SK-N-MC (cell line): ENCODE results near the gene HS6ST1.

ENCODE experiments used
- DNase-seq: peaks from one replicate; pipeline ENCODE4 v3.0.0-alpha.2; 2011; ENCODE audit warnings: low read depth, low spot score
- H3K27ac ChIP-seq: fragments of 200-600 bp; sonication (generic); 2 replicates; pipeline ENCODE4 v1.5.1; 2016; ENCODE audit warnings: mixed run types
- H3K36me3 ChIP-seq: fragments of 200-600 bp; sonication (generic); 2 replicates; pipeline ENCODE4 v1.6.1; 2017; ENCODE audit warnings: antibody characterized with exemption, low read length, mixed read lengths; ENCODE audit not compliant: insufficient read depth
- H3K4me3 ChIP-seq: fragments of 200-600 bp; sonication (generic); 2 replicates; pipeline ENCODE4 v1.5.1; 2016
- H3K9ac ChIP-seq: fragments of 200-600 bp; sonication (generic); 2 replicates; pipeline ENCODE4 v1.8.0; 2017; ENCODE audit warnings: mixed run types, mixed read lengths; ENCODE audit not compliant: insufficient read length
- H3K9me3 ChIP-seq: fragments of 200-600 bp; sonication (generic); 2 replicates; pipeline ENCODE4 v1.6.1; 2017; ENCODE audit warnings: low read depth, mild to moderate bottlenecking, antibody characterized with exemption, low read length, moderate library complexity, mixed read lengths
- EZH2 ChIP-seq: fragments of 200-600 bp; sonication (generic); IDR thresholded peaks from one replicate; pipeline ENCODE4 v1.6.1; 2017; ENCODE audit warnings: antibody characterized with exemption
- FOXP2 ChIP-seq: optimal IDR thresholded peaks from 2 replicates; pipeline ENCODE3; 2011; ENCODE audit warnings: mild to moderate bottlenecking, moderate library complexity; ENCODE audit not compliant: insufficient read depth; ENCODE audit errors: extremely low read length, control extremely low read depth
- POLR2AphosphoS5 ChIP-seq: IDR thresholded peaks from 2 replicates; pipeline ENCODE4 v1.6.1; 2012; ENCODE audit warnings: mild to moderate bottlenecking, low read depth, low read length, borderline replicate concordance

Gene HS6ST1

DNA sequence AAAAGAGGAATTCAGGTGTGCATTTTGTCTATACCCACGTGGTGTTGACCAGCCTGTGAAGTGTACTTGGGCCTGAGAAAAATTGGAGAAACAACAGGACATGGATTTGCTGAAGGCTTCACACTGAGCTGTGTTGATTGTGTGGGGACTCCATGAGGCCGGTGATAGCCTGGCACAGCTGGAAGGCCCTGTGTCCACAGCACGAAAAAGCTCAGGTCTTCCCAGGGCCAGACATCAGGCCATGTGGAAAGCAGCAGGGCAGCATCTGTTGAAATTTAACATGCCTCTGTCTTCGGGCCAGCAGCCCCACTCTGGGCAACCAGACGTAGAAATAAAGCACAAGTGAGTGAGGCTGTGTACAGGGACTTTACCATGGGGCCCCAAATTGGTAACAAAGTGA is 84.1 kb downstream of the HS6ST1 start:
- Histone ChIP-seq H3K36me3 (no peaks in the 10 kb centered on the region), H3K4me3 (no peak overlapping the region), H3K9ac (no peak overlapping the region), H3K27ac (no peak overlapping the region), H3K9me3 (no peaks in the 10 kb centered on the region)
- DNase-seq = no peak
- no peak for TF ChIP-seq EZH2
- no peak for TF ChIP-seq POLR2AphosphoS5
- TF ChIP-seq FOXP2 = no peak

GRCh38 chr2:128233790-128234395 is 84.8 kb downstream of the HS6ST1 start:
- H3K36me3 ChIP-seq = no peaks in the 10 kb centered on the region
- no peaks in the 10 kb centered on the region for H3K9me3 ChIP-seq
- H3K27ac ChIP-seq = no peak overlapping the region
- no peak for TF ChIP-seq EZH2
- TF ChIP-seq POLR2AphosphoS5 = no peak
- no peak for TF ChIP-seq FOXP2
- no peak overlapping the region for H3K9ac ChIP-seq
- DNase-seq = no peak
- peak overlapping the region; percentile 92 for H3K4me3 ChIP-seq

- H3K9ac ChIP-seq = peak overlapping the region; percentile 80
These were observed 85.5 kb downstream of the HS6ST1 start for GRCh38 chr2:128232965-128233789.

DNA sequence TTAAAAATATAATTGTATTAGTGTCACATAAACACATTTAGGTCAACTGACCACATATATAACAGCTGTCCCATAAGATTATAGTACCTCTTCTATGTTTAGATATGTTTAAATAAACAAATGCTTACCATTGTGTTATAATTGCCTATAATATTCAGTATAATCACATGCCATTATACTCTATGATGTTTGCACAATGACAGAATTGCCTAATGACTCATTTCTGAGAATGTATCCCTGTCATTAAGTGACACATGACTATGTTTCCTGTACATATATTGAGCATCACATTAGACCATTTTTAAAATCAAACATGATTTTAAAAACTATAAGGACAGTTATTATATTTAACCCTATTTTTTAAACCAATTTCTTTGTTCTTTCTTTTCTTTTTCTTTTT is 89.8 kb downstream of the HS6ST1 start:
- TF ChIP-seq EZH2 (no peak), FOXP2 (no peak), POLR2AphosphoS5 (no peak)
- no peak for DNase-seq
- H3K27ac ChIP-seq = no peak overlapping the region
- no peaks in the 10 kb centered on the region for H3K36me3 ChIP-seq
- H3K4me3 ChIP-seq = no peak overlapping the region
- no peak overlapping the region for H3K9ac ChIP-seq
- no peaks in the 10 kb centered on the region for H3K9me3 ChIP-seq

More at GRCh38 chr2:128232965-128233789, 85.5 kb downstream of the HS6ST1 start:
- Histone ChIP-seq H3K36me3 (no peaks in the 10 kb centered on the region), H3K4me3 (peak overlapping the region; percentile 92), H3K9me3 (no peaks in the 10 kb centered on the region), H3K27ac (no peak overlapping the region)
- DNase-seq = no peak
- no peak for TF ChIP-seq FOXP2
- peak; percentile 33; the same call in 1 of the 2 replicates for TF ChIP-seq POLR2AphosphoS5

DNA sequence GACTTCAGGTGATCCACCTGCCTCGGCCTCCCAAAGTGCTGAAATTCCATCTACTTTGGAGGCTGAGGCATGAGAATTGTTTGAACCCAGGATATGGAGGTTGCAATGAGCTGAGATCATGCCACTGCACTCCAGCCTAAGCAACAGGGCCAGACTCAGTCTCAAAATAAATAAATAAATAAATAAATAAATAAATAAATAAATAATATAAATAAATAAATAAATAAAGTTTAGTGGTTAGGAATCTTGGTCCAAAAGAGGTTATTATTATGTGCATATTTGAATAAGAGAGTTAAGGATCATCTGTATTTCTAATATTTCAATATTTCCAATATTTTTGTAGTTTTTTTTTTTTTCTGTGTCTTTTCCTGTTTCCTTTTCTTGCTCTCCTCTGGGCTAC is 90.8 kb downstream of the HS6ST1 start:
- Histone ChIP-seq H3K36me3 (no peaks in the 10 kb centered on the region), H3K9ac (no peak overlapping the region), H3K9me3 (no peaks in the 10 kb centered on the region), H3K27ac (no peak overlapping the region), H3K4me3 (no peak overlapping the region)
- TF ChIP-seq FOXP2 = no peak
- TF ChIP-seq POLR2AphosphoS5 = no peak
- no peak for TF ChIP-seq EZH2
- DNase-seq = no peak

DNA sequence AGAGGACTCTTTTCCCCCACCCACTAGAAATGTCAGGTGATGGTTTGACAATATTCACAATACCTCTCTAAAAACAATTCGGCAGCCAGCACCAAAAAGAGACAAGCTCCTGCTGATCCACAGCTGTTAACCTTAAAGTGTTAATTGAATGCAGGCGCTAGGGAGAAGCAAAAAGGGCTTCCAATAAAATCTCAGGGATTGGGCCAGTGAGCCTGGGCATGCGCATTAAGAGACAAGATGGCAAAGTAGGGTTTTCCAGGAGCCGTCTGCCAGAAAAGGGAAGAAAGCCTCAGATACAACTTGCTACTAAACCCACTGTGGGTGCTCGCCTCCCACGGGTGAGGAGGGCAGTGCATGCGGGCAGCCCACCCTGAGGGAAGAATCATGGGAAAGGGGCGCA is 98.8 kb downstream of the HS6ST1 start:
- no peak for DNase-seq
- Histone ChIP-seq H3K9ac (no peak overlapping the region), H3K4me3 (no peak overlapping the region), H3K27ac (no peak overlapping the region), H3K36me3 (no peaks in the 10 kb centered on the region), H3K9me3 (no peaks in the 10 kb centered on the region)
- TF ChIP-seq POLR2AphosphoS5 (no peak), EZH2 (no peak), FOXP2 (no peak)

DNA sequence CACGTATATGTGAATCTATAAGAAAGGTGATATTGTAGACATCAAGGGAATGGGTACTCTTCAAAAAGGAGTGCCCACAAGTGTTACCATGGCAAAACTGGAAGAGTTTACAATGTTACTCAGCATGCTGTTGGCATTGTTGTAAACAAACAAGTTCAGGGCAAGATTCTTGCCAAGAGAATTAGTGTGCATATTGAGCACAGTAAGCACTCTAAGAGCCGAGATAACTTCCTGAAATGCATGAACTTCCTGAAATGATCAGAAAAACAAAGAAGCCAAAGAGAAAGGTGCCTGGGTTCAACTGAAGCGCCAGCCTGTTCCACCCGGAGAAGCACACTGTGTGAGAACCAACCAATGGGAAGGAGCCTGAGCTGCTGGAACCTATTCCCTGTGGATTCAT is 101.0 kb downstream of the HS6ST1 start:
- no peak overlapping the region for H3K4me3 ChIP-seq
- no peak overlapping the region for H3K9ac ChIP-seq
- H3K27ac ChIP-seq = no peak overlapping the region
- TF ChIP-seq POLR2AphosphoS5 (no peak), FOXP2 (no peak), EZH2 (no peak)
- no peaks in the 10 kb centered on the region for H3K36me3 ChIP-seq
- H3K9me3 ChIP-seq = no peaks in the 10 kb centered on the region
- no peak for DNase-seq

DNA sequence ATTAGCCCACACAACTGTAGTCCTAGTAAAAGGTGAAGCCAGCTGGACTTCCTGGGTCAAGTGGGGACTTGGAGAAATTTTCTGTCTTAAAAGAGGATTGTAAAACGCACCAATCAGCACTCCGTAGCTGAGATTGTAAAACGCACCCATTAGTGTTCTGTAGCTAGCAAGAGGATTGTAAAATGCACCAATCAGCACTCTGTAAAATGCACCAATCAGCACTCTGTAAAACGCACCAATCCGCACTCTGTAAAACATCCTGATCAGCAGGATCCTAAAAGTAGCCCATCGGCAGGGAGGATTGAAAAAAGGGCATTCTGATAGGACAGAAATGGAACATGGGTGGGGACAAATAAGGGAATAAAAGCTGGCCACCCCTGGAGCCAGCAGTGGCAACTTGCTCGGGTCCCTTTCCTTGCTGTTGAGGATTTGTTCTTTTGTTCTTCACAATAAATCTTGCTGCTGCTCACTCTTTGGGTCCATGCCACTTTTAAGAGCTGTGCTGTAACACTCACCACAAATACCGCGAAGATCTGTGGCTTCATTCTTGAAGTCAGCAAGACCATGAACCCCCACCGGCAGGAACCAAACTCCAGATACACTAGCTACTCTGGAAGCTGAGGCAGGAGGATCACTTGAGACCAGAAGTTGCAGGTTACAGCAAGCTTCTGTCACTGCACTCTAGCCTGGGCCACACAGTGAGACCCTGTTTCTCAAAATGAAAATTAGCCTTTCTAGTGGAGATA is 102.6 kb downstream of the HS6ST1 start:
- Histone ChIP-seq H3K27ac (no peak overlapping the region), H3K9me3 (no peaks in the 10 kb centered on the region), H3K4me3 (no peak overlapping the region), H3K9ac (no peak overlapping the region), H3K36me3 (no peaks in the 10 kb centered on the region)
- no peak for TF ChIP-seq EZH2
- TF ChIP-seq POLR2AphosphoS5 = no peak
- no peak for TF ChIP-seq FOXP2
- DNase-seq = no peak
